ENCODE measurements around the gene RPS6KA4. TPM values are rescaled to one million over a fixed set of nuclear protein-coding genes. Genes with fewer than 3 reads are reported as not detected.

The RPS6KA4 gene
- total RNA-seq, 3 donors from 2014 or later: 43.3 to 49.9 (median 48.1) TPM

DNA sequence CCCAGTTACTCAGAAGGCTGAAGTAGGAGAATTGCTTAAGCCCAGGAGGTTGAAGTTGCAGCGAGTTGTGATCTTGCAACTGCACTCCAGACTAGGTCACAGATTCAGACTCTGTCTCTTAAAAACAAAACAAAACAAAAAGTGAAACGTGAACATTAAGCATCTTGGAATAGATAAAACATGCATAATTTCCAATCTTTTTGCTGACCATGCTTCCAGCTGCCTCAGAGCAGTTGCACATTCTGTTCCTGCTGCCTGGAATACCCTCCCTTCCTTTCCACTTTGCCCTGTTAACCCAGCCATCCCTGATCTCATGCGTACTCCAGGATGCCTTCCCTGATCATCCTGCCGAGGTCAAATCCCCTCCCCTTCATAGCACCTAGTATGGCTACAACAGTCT is 19.7 kb upstream of the RPS6KA4 start:
- Mint-ChIP-seq H3K4me3 (peak overlapping the region; percentile 88), H3K9me3 (no peaks in the 10 kb centered on the region), H3K4me1 (ENCODE audit: low read depth) (peaks cover 33% of the 10 kb centered on the region), H3K36me3 (ENCODE audit: insufficient read depth) (peaks cover 9% of the 10 kb centered on the region), H3K27me3 (ENCODE audit: low read depth) (no peaks in the 10 kb centered on the region)
- ATAC-seq (no peak), DNase-seq (no peak)

GRCh38 chr11:64339754-64340408 is 19.1 kb upstream of the RPS6KA4 start, which contains the start of gene CCDC88B:
TSS of gene CCDC88B (plus strand) at chr11:64340204. CDS start at chr11:64340267, 63 bp downstream.
- ATAC-seq (peak; percentile 81 to 82), DNase-seq (peak; percentile 78)
- Mint-ChIP-seq H3K4me3 (peak within 1 kb of the TSS; percentile 88), H3K27me3 (ENCODE audit: low read depth) (no peaks in the 10 kb centered on the region), H3K36me3 (ENCODE audit: insufficient read depth) (peaks cover 9% of the 10 kb centered on the region), H3K9me3 (no peaks in the 10 kb centered on the region), H3K4me1 (ENCODE audit: low read depth) (peaks cover 32% of the 10 kb centered on the region)

GRCh38 chr11:64340671-64341335 is 18.2 kb upstream of the RPS6KA4 start:
- Mint-ChIP-seq H3K4me3 (peak overlapping the region; percentile 88), H3K36me3 (ENCODE audit: insufficient read depth) (peaks cover 13% of the 10 kb centered on the region), H3K9me3 (no peaks in the 10 kb centered on the region), H3K4me1 (ENCODE audit: low read depth) (peaks cover 32% of the 10 kb centered on the region), H3K27me3 (ENCODE audit: low read depth) (no peaks in the 10 kb centered on the region)
- ATAC-seq (peak; percentile 55 to 61), DNase-seq (peak; percentile 75)

- H3K4me3 Mint-ChIP-seq: peak overlapping the region; percentile 88
- peaks cover 32% of the 10 kb centered on the region for H3K4me1 Mint-ChIP-seq (ENCODE audit: low read depth)
- DNase-seq (no peak), ATAC-seq (no peak)
- peaks cover 15% of the 10 kb centered on the region for H3K36me3 Mint-ChIP-seq (ENCODE audit: insufficient read depth)
- H3K9me3 Mint-ChIP-seq: no peaks in the 10 kb centered on the region
- H3K27me3 Mint-ChIP-seq (ENCODE audit: low read depth): no peaks in the 10 kb centered on the region
These were observed 17.5 kb upstream of the RPS6KA4 start for GRCh38 chr11:64341429-64341828.

DNA sequence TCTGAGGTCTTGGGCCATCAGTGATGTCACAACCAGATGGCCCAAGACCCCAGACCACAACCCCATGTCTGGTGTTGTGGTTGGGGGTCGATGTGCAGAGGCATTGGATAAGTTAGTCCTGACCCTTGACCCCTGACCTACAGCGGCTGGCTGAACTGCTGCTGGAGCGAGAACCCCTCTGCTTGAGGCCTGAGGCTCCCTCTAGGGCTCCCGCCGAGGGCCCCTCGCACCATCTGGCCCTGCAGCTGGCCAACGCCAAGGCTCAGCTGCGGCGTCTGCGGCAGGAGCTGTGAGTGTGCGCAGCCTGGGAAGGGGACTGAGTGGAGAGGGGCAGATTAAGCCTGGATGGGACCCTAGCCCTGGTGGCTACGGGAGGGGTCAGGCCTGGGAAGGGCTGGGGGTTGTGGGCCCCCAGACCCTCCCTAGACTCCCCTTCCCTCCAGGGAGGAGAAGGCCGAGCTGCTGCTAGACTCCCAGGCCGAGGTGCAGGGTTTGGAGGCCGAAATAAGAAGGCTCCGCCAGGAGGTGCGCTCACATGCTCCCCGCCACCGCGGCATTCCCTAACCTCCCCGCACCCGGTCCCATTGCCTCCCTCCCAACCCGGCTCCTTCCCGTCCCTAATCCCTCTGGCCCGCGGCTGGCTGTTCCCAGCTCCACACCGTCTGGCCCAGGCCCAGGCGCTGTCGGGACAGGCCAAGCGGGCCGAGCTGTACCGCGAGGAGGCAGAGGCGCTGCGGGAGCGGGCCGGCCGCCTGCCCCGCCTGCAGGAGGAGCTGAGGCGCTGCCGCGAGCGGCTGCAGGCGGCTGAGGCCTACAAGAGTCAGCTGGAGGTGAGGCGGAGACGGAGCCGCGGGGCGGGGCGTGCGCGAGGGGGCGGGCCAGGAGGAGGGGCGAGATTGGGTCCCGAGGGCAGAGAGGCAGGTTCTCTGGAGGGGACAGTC is 16.8 kb upstream of the RPS6KA4 start:
- peaks cover 32% of the 10 kb centered on the region for H3K4me1 Mint-ChIP-seq (ENCODE audit: low read depth)
- DNase-seq (peak; percentile 89), ATAC-seq (peak; percentile 80 to 81)
- H3K36me3 Mint-ChIP-seq (ENCODE audit: insufficient read depth): peaks cover 15% of the 10 kb centered on the region
- H3K27me3 Mint-ChIP-seq (ENCODE audit: low read depth): no peaks in the 10 kb centered on the region
- no peaks in the 10 kb centered on the region for H3K9me3 Mint-ChIP-seq
- peak overlapping the region; percentile 35 for H3K4me3 Mint-ChIP-seq

DNA sequence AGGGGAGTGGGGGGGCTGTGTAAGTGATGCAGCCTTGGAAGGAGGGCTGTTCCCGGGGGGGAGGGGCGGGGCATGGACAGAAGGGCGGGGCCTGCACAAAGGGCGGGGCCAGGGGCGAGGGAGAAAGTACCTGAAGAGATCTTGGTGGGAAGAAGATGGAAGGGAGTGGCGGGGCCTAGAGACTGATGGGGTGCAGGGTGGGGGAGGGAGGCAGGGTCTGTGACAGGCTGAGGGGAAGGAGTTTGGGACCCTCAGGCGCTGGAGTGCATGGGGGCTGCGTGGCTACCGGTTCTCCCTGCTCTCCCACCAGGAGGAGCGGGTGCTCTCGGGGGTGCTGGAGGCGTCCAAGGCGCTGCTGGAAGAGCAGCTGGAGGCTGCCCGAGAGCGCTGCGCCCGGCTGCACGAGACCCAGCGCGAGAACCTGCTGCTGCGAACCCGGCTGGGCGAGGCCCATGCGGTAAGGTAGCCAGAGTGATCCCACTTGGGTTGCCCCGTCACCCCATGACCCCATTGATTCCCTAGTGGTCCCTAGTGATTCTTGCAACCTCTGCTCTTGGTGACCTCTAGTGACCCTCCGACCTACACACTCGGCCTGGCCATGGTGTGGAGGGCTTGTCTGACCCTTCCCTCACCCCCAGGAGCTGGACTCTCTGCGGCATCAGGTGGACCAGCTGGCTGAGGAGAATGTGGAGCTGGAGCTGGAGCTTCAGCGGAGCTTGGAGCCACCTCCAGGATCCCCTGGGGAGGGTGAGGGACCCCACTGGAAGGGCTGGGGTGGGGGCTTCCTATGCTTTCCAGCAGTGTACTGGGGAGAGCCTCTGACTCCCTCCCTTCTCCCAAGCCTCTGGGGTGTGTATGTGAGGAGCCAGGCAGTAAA is 15.9 kb upstream of the RPS6KA4 start:
- Mint-ChIP-seq H3K4me1 (ENCODE audit: low read depth) (peaks cover 31% of the 10 kb centered on the region), H3K27me3 (ENCODE audit: low read depth) (no peaks in the 10 kb centered on the region), H3K9me3 (no peaks in the 10 kb centered on the region), H3K4me3 (no peak overlapping the region), H3K36me3 (ENCODE audit: insufficient read depth) (peaks cover 14% of the 10 kb centered on the region)
- ATAC-seq (peak; percentile 5 to 8), DNase-seq (no peak)

- DNase-seq (no peak), ATAC-seq (no peak)
- peaks cover 12% of the 10 kb centered on the region for H3K36me3 Mint-ChIP-seq (ENCODE audit: insufficient read depth)
- peaks cover 27% of the 10 kb centered on the region for H3K4me1 Mint-ChIP-seq (ENCODE audit: low read depth)
- no peaks in the 10 kb centered on the region for H3K27me3 Mint-ChIP-seq (ENCODE audit: low read depth)
- no peaks in the 10 kb centered on the region for H3K9me3 Mint-ChIP-seq
- H3K4me3 Mint-ChIP-seq: no peak overlapping the region
These were observed 15.0 kb upstream of the RPS6KA4 start for GRCh38 chr11:64343767-64344559.

GRCh38 chr11:64344787-64345186 is 14.2 kb upstream of the RPS6KA4 start:
- ATAC-seq (no peak), DNase-seq (no peak)
- Mint-ChIP-seq H3K4me3 (no peak overlapping the region), H3K27me3 (ENCODE audit: low read depth) (no peaks in the 10 kb centered on the region), H3K36me3 (ENCODE audit: insufficient read depth) (peaks cover 12% of the 10 kb centered on the region), H3K9me3 (no peaks in the 10 kb centered on the region), H3K4me1 (ENCODE audit: low read depth) (peaks cover 18% of the 10 kb centered on the region)

DNA sequence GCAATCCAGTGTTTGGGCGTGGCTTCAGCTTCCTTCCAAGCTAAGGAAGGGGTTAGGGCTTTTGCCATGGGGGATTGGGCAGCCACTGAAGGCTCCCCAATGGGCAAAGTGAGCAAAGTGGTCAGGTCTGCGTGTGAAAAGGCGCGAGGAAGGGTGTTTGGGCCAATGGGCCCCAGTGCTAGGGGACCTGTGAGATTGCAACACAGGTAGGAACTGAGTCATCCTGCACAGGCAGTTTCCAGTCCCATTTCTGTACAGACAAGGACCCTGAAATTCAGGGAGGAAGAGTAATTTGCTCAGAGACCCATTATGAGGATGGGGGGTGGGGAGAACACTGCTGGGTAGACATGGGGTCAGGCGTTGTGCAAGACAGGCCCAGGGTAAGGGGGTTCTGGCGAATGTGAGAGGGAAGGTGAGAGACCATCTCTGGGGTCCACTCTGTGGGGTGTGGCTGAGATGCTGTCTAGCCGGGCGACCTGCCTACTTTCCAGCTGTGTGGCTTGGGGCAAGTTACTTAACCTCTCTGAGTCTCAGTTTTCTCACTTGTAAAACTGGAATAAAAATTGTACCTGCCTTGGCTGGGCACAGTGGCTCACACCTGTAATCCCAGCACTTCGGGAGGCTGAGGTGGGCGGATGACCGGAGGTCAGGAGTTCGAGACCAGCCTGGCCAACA is 11.6 kb upstream of the RPS6KA4 start:
- Mint-ChIP-seq H3K4me1 (ENCODE audit: low read depth) (peaks cover 3% of the 10 kb centered on the region), H3K36me3 (ENCODE audit: insufficient read depth) (peaks cover 10% of the 10 kb centered on the region), H3K27me3 (ENCODE audit: low read depth) (no peaks in the 10 kb centered on the region), H3K4me3 (no peak overlapping the region), H3K9me3 (no peaks in the 10 kb centered on the region)
- DNase-seq (no peak), ATAC-seq (no peak)

GRCh38 chr11:64348383-64349024 is 10.5 kb upstream of the RPS6KA4 start:
- ATAC-seq (no peak), DNase-seq (no peak)
- Mint-ChIP-seq H3K4me3 (no peak overlapping the region), H3K36me3 (ENCODE audit: insufficient read depth) (peaks cover 10% of the 10 kb centered on the region), H3K9me3 (no peaks in the 10 kb centered on the region), H3K4me1 (ENCODE audit: low read depth) (peaks cover 3% of the 10 kb centered on the region), H3K27me3 (ENCODE audit: low read depth) (no peaks in the 10 kb centered on the region)

DNA sequence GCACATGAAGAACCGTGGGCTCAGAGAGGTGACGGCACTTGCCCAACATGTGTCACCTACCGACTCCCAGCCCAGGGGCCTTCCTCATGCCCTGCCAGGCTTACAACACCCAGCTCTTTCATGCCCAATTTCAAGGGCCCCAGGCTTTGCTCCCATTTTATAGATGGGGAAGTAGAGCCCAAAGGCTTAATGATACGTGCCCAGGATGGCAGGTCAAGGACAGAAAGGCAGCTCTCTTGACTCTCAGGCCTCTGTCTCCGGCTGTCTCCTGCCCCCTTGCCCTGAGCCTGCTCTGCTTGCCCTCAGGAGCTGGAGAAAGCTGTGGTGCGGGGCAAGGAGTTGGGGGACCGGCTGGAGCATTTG is 10.0 kb upstream of the RPS6KA4 start:
- peaks cover 3% of the 10 kb centered on the region for H3K4me1 Mint-ChIP-seq (ENCODE audit: low read depth)

DNA sequence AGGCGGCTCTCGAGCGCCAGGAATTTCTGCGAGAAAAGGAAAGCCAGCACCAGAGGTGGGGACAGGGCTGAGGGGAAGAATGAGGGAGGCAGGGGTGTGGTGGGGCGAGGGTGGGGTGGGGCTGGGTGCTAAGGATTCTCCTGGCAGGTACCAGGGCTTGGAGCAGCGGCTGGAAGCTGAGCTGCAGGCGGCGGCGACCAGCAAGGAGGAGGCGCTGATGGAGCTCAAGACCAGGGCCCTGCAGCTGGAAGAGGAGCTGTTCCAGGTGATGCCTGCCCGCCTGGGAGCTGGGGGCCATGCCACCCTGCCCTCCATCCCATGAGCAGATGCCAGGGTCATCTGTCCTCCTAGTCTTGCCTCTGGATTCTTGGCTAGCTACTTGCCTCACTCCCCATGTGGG is 9.6 kb upstream of the RPS6KA4 start:
- Mint-ChIP-seq H3K36me3 (ENCODE audit: insufficient read depth) (peaks cover 10% of the 10 kb centered on the region), H3K27me3 (ENCODE audit: low read depth) (no peaks in the 10 kb centered on the region), H3K4me3 (no peak overlapping the region), H3K4me1 (ENCODE audit: low read depth) (peaks cover 3% of the 10 kb centered on the region), H3K9me3 (no peaks in the 10 kb centered on the region)
- DNase-seq: no peak
- ATAC-seq: no peak

More for the DNA sequence above, 10.0 kb upstream of the RPS6KA4 start:
- Mint-ChIP-seq H3K27me3 (ENCODE audit: low read depth) (no peaks in the 10 kb centered on the region), H3K9me3 (no peaks in the 10 kb centered on the region), H3K4me3 (no peak overlapping the region), H3K36me3 (ENCODE audit: insufficient read depth) (peaks cover 10% of the 10 kb centered on the region)
- ATAC-seq (no peak), DNase-seq (no peak)

Measured in activated T-cell treated with anti-CD3 and anti-CD28 coated beads, Interleukin-2, amount 50 U/mL, for 4 hours (primary cell).